ENCODE measurements around the gene SCARF2. TPM values are rescaled to one million over a fixed set of nuclear protein-coding genes. Genes with fewer than 3 reads are reported as not detected.

SCARF2 gene
- total RNA-seq, 1 experiment from 2014 or later, result 26.3 TPM

DNA sequence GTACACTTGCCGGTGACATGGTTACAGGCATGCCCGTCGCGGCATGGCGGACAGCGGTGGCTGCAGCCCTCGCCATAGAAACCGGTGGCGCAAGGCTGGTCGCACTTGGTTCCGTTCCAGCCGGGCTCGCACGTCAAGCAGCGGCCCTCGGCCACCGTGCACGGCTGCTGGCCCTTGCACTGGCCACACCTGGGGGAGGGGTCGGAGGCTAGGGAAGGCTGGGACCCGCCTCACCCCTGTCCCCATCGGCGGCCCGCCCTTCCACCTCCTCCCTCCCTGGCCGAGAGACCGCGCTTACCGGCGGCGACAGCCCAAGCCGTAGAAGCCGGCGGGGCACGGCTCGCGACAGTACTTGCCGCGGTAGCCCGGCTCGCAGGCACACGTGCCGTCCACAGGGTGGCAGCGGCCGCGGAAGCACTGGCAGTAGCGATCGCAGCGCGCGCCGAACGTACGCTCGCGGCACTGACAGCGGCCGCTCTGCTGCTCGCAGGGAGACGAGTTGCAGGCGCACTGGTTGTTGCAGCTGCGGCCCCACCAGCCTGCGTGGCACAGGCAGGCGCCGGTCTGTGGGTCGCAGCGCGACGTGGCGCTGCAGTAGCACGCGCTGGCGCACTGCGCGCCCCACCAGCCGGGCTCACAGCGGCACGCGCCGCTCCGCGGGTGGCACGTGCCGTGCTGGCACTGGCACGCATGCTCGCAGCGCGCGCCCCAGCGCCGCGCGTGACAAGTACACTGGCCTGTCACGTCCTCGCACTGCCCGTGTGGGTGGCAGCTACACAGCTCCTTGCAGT is 6.7 kb downstream of the SCARF2 start (continued):
- TF ChIP-seq, protein P1, sequence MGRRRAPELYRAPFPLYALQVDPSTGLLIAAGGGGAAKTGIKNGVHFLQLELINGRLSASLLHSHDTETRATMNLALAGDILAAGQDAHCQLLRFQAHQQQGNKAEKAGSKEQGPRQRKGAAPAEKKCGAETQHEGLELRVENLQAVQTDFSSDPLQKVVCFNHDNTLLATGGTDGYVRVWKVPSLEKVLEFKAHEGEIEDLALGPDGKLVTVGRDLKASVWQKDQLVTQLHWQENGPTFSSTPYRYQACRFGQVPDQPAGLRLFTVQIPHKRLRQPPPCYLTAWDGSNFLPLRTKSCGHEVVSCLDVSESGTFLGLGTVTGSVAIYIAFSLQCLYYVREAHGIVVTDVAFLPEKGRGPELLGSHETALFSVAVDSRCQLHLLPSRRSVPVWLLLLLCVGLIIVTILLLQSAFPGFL (CRISPR knock-in tag; IDR thresholded peaks at IDR 0.05; ENCODE audit: borderline replicate concordance), result no peak
- TF ChIP-seq, protein P2, sequence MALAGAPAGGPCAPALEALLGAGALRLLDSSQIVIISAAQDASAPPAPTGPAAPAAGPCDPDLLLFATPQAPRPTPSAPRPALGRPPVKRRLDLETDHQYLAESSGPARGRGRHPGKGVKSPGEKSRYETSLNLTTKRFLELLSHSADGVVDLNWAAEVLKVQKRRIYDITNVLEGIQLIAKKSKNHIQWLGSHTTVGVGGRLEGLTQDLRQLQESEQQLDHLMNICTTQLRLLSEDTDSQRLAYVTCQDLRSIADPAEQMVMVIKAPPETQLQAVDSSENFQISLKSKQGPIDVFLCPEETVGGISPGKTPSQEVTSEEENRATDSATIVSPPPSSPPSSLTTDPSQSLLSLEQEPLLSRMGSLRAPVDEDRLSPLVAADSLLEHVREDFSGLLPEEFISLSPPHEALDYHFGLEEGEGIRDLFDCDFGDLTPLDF (CRISPR knock-in tag; IDR thresholded peaks at IDR 0.05), result no peak
- no peak for TF ChIP-seq ELF4 (CRISPR knock-in tag; IDR thresholded peaks at IDR 0.05; ENCODE audit: low read depth)
- TF ChIP-seq ZNF416 (CRISPR knock-in tag; IDR thresholded peaks at IDR 0.05), result peak; percentile 6; the same call in 1 of the 2 replicates
- TF ChIP-seq, protein P3, sequence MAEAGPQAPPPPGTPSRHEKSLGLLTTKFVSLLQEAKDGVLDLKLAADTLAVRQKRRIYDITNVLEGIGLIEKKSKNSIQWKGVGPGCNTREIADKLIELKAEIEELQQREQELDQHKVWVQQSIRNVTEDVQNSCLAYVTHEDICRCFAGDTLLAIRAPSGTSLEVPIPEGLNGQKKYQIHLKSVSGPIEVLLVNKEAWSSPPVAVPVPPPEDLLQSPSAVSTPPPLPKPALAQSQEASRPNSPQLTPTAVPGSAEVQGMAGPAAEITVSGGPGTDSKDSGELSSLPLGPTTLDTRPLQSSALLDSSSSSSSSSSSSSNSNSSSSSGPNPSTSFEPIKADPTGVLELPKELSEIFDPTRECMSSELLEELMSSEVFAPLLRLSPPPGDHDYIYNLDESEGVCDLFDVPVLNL (CRISPR knock-in tag; IDR thresholded peaks at IDR 0.05; ENCODE audit: borderline replicate concordance, low read depth), result no peak
- TF ChIP-seq, protein P4, sequence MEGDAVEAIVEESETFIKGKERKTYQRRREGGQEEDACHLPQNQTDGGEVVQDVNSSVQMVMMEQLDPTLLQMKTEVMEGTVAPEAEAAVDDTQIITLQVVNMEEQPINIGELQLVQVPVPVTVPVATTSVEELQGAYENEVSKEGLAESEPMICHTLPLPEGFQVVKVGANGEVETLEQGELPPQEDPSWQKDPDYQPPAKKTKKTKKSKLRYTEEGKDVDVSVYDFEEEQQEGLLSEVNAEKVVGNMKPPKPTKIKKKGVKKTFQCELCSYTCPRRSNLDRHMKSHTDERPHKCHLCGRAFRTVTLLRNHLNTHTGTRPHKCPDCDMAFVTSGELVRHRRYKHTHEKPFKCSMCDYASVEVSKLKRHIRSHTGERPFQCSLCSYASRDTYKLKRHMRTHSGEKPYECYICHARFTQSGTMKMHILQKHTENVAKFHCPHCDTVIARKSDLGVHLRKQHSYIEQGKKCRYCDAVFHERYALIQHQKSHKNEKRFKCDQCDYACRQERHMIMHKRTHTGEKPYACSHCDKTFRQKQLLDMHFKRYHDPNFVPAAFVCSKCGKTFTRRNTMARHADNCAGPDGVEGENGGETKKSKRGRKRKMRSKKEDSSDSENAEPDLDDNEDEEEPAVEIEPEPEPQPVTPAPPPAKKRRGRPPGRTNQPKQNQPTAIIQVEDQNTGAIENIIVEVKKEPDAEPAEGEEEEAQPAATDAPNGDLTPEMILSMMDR (IDR thresholded peaks at IDR 0.05), result no peak
- TF ChIP-seq CREB1 (CRISPR knock-in tag; IDR thresholded peaks at IDR 0.05), result no peak
- no peak for TF ChIP-seq EMX1 (CRISPR knock-in tag; IDR thresholded peaks at IDR 0.05)
- 0 out of 2 replicates have a peak, but pooled peaks have one; percentile 39 for TF ChIP-seq TEAD4 (CRISPR knock-in tag; IDR thresholded peaks at IDR 0.05)
- no peak for TF ChIP-seq GTF2I (CRISPR knock-in tag; conservative IDR thresholded peaks at IDR 0.05)
- TF ChIP-seq, protein P5, sequence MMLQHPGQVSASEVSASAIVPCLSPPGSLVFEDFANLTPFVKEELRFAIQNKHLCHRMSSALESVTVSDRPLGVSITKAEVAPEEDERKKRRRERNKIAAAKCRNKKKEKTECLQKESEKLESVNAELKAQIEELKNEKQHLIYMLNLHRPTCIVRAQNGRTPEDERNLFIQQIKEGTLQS (CRISPR knock-in tag; conservative IDR thresholded peaks at IDR 0.05), result no peak
- TF ChIP-seq, protein P6, sequence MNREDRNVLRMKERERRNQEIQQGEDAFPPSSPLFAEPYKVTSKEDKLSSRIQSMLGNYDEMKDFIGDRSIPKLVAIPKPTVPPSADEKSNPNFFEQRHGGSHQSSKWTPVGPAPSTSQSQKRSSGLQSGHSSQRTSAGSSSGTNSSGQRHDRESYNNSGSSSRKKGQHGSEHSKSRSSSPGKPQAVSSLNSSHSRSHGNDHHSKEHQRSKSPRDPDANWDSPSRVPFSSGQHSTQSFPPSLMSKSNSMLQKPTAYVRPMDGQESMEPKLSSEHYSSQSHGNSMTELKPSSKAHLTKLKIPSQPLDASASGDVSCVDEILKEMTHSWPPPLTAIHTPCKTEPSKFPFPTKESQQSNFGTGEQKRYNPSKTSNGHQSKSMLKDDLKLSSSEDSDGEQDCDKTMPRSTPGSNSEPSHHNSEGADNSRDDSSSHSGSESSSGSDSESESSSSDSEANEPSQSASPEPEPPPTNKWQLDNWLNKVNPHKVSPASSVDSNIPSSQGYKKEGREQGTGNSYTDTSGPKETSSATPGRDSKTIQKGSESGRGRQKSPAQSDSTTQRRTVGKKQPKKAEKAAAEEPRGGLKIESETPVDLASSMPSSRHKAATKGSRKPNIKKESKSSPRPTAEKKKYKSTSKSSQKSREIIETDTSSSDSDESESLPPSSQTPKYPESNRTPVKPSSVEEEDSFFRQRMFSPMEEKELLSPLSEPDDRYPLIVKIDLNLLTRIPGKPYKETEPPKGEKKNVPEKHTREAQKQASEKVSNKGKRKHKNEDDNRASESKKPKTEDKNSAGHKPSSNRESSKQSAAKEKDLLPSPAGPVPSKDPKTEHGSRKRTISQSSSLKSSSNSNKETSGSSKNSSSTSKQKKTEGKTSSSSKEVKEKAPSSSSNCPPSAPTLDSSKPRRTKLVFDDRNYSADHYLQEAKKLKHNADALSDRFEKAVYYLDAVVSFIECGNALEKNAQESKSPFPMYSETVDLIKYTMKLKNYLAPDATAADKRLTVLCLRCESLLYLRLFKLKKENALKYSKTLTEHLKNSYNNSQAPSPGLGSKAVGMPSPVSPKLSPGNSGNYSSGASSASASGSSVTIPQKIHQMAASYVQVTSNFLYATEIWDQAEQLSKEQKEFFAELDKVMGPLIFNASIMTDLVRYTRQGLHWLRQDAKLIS (CRISPR knock-in tag; IDR thresholded peaks at IDR 0.05; ENCODE audit: borderline replicate concordance), result no peak
- TF ChIP-seq CREM (CRISPR knock-in tag; IDR thresholded peaks at IDR 0.05), result no peak
- no peak for TF ChIP-seq SP1 (CRISPR knock-in tag; conservative IDR thresholded peaks at IDR 0.05)
- TF ChIP-seq, protein P7, sequence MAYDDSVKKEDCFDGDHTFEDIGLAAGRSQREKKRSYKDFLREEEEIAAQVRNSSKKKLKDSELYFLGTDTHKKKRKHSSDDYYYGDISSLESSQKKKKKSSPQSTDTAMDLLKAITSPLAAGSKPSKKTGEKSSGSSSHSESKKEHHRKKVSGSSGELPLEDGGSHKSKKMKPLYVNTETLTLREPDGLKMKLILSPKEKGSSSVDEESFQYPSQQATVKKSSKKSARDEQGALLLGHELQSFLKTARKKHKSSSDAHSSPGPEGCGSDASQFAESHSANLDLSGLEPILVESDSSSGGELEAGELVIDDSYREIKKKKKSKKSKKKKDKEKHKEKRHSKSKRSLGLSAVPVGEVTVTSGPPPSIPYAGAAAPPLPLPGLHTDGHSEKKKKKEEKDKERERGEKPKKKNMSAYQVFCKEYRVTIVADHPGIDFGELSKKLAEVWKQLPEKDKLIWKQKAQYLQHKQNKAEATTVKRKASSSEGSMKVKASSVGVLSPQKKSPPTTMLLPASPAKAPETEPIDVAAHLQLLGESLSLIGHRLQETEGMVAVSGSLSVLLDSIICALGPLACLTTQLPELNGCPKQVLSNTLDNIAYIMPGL (CRISPR knock-in tag; IDR thresholded peaks at IDR 0.05), result 0 out of 2 replicates have a peak, but pooled peaks have one; percentile 53
- TF ChIP-seq SMAD3 (CRISPR knock-in tag; IDR thresholded peaks at IDR 0.05; ENCODE audit: borderline replicate concordance), result peak; percentile 65; the same call in 1 of the 2 replicates
- no peak for TF ChIP-seq HMGA2 (CRISPR knock-in tag; IDR thresholded peaks at IDR 0.05)
- no peak for TF ChIP-seq ZNF396 (CRISPR knock-in tag; IDR thresholded peaks at IDR 0.05; ENCODE audit: borderline replicate concordance)
- TF ChIP-seq SOX15 (CRISPR knock-in tag; IDR thresholded peaks at IDR 0.05), result no peak
- TF ChIP-seq KAT7 (CRISPR knock-in tag; IDR thresholded peaks at IDR 0.05; ENCODE audit: borderline replicate concordance), result peak; percentile 86; the same call in 1 of the 2 replicates
- no peak for TF ChIP-seq OVOL2 (CRISPR knock-in tag; IDR thresholded peaks at IDR 0.05; ENCODE audit: borderline replicate concordance)
- TF ChIP-seq, protein P8, sequence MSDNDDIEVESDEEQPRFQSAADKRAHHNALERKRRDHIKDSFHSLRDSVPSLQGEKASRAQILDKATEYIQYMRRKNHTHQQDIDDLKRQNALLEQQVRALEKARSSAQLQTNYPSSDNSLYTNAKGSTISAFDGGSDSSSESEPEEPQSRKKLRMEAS (CRISPR knock-in tag; IDR thresholded peaks at IDR 0.05), result peak; percentile 82; the same call in 1 of the 2 replicates
- TF ChIP-seq RELA (CRISPR knock-in tag; IDR thresholded peaks at IDR 0.05; ENCODE audit: borderline replicate concordance), result peak; percentile 75; the same call in 1 of the 2 replicates
- TF ChIP-seq, protein P9, sequence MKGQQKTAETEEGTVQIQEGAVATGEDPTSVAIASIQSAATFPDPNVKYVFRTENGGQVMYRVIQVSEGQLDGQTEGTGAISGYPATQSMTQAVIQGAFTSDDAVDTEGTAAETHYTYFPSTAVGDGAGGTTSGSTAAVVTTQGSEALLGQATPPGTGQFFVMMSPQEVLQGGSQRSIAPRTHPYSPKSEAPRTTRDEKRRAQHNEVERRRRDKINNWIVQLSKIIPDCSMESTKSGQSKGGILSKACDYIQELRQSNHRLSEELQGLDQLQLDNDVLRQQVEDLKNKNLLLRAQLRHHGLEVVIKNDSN (CRISPR knock-in tag; IDR thresholded peaks at IDR 0.05), result peak; percentile 65; the same call in 1 of the 2 replicates
- TF ChIP-seq GABPB1 (CRISPR knock-in tag; IDR thresholded peaks at IDR 0.05), result no peak

Measured in WTC11 (cell line).